ENCODE measurements around the gene PDLIM4.

PDLIM4 gene

GRCh38 chr5:132313961-132314432 lies 56.5 kb downstream of the PDLIM4 start:
- Histone ChIP-seq H3K27me3 (no peaks in the 10 kb centered on the region), H3K4me1 (peaks cover 13% of the 10 kb centered on the region), H3K9me3 (no peaks in the 10 kb centered on the region), H3K36me3 (no peaks in the 10 kb centered on the region), H3K4me3 (ENCODE audit: low read depth, low read length) (no peak overlapping the region)
- no peak for DNase-seq
- no peak for TF ChIP-seq CTCF (IDR thresholded peaks at IDR 0.05; ENCODE audit: low read depth, low read length)

GRCh38 chr5:132315529-132316067 lies 58.1 kb downstream of the PDLIM4 start:
- H3K36me3 ChIP-seq: no peaks in the 10 kb centered on the region
- H3K9me3 ChIP-seq: no peaks in the 10 kb centered on the region
- peak; percentile 34 for DNase-seq
- no peak overlapping the region for H3K4me3 ChIP-seq (ENCODE audit: low read depth, low read length)
- TF ChIP-seq CTCF (IDR thresholded peaks at IDR 0.05; ENCODE audit: low read depth, low read length): peak; percentile 38
- peaks cover 3% of the 10 kb centered on the region; the same call in 1 of the 2 replicates for H3K4me1 ChIP-seq
- H3K27me3 ChIP-seq: no peaks in the 10 kb centered on the region

GRCh38 chr5:132319975-132320374 lies 62.5 kb downstream of the PDLIM4 start:
- TF ChIP-seq CTCF (IDR thresholded peaks at IDR 0.05; ENCODE audit: low read depth, low read length): no peak
- peaks cover 3% of the 10 kb centered on the region; the same call in 1 of the 2 replicates for H3K4me1 ChIP-seq
- H3K27me3 ChIP-seq: no peaks in the 10 kb centered on the region
- H3K4me3 ChIP-seq (ENCODE audit: low read depth, low read length): no peak overlapping the region
- no peaks in the 10 kb centered on the region for H3K9me3 ChIP-seq
- no peaks in the 10 kb centered on the region for H3K36me3 ChIP-seq
- no peak for DNase-seq

- Histone ChIP-seq H3K27me3 (no peaks in the 10 kb centered on the region), H3K9me3 (no peaks in the 10 kb centered on the region)
- no peak for TF ChIP-seq CTCF (IDR thresholded peaks at IDR 0.05; ENCODE audit: low read depth, low read length)
These were observed 63.7 kb downstream of the PDLIM4 start for GRCh38 chr5:132321109-132321721.

GRCh38 chr5:132322266-132322665 lies 64.8 kb downstream of the PDLIM4 start:
- Histone ChIP-seq H3K4me3 (ENCODE audit: low read depth, low read length) (no peak overlapping the region), H3K36me3 (no peaks in the 10 kb centered on the region)
- no peak for TF ChIP-seq CTCF (IDR thresholded peaks at IDR 0.05; ENCODE audit: low read depth, low read length)

More at GRCh38 chr5:132321109-132321721, 63.7 kb downstream of the PDLIM4 start:
- no peak for DNase-seq
- no peak overlapping the region for H3K4me3 ChIP-seq (ENCODE audit: low read depth, low read length)
- H3K4me1 ChIP-seq: no peaks in the 10 kb centered on the region
- no peaks in the 10 kb centered on the region for H3K36me3 ChIP-seq

More at GRCh38 chr5:132322266-132322665, 64.8 kb downstream of the PDLIM4 start:
- H3K9me3 ChIP-seq: no peaks in the 10 kb centered on the region
- DNase-seq: no peak
- no peaks in the 10 kb centered on the region for H3K4me1 ChIP-seq
- H3K27me3 ChIP-seq: no peaks in the 10 kb centered on the region
